Esophagus muscularis mucosa (tissue), 3 donors: ENCODE measurements around the gene MYO6.

Source experiments
- CTCF ChIP-seq, 3 experiments: fragments of 200-600 bp in 2 of 3; fragments of 450-650 bp in 1 of 3; sonication (generic) in 2 of 3; IDR thresholded peaks; one replicate each; pipeline ENCODE4 v1.5.1; 2017 to 2019; ENCODE audit warnings: antibody characterized with exemption in 3 of 3, mild to moderate bottlenecking in 2 of 3, moderate library complexity in 1 of 3
- POLR2A ChIP-seq: fragments of 450-650 bp; IDR thresholded peaks from one replicate; pipeline ENCODE4 v1.6.1; 2017; ENCODE audit warnings: antibody characterized with exemption, moderate library complexity, mild to moderate bottlenecking, low read depth
- POLR2AphosphoS5 ChIP-seq, 2 donors: sonication (generic); formaldehyde crosslinking; IDR thresholded peaks; one replicate each; pipeline ENCODE4 v1.6.1; 2017; ENCODE audit warnings: antibody characterized with exemption in 2 of 2

GRCh38 chr6:75802366-75802765 lies 53.3 kb downstream of the MYO6 start:
- TF ChIP-seq CTCF (IDR thresholded peaks at IDR 0.05) (no peak), POLR2A (no peak), POLR2AphosphoS5 (IDR thresholded peaks at IDR 0.05) (no peak)
